Astrocyte (in vitro differentiated cells and primary cell): Measurements from ENCODE around the gene TKFC. TPM values are rescaled to one million over a fixed set of nuclear protein-coding genes. Genes with fewer than 3 reads are reported as not detected.
A peak's percentile ranks its signal among the peaks of the same experiment; 100 is the strongest.

ENCODE experiments used
- DNase-seq: peaks from one replicate; pipeline ENCODE4 v3.0.0-alpha.2; 2010; ENCODE audit warnings: low read depth
- FAIRE-seq: peaks from 2 replicates; lab custom pipeline; 2011; peaks lifted over from hg19 to GRCh38; lab: Jason Lieb, UNC
- H2AFZ ChIP-seq: 2 replicates; pipeline ENCODE4 v1.6.0; 2012; ENCODE audit warnings: low read depth, low read length, inconsistent platforms
- H3K27ac ChIP-seq: 2 replicates; pipeline ENCODE4 v1.5.1; 2011; ENCODE audit warnings: low read depth, low read length, inconsistent platforms
- H3K27me3 ChIP-seq: 2 replicates; pipeline ENCODE4 v1.6.0; 2011; ENCODE audit warnings: low read length, inconsistent platforms; ENCODE audit not compliant: insufficient read depth
- H3K36me3 ChIP-seq: 2 replicates; pipeline ENCODE4 v1.5.1; 2011; ENCODE audit warnings: low read length, inconsistent platforms; ENCODE audit not compliant: insufficient read depth
- H3K4me1 ChIP-seq: 2 replicates; pipeline ENCODE4 v1.5.1; 2011; ENCODE audit warnings: low read length, inconsistent platforms; ENCODE audit not compliant: insufficient read depth
- H3K4me2 ChIP-seq: 2 replicates; pipeline ENCODE4 v1.6.0; 2012; ENCODE audit warnings: low read length, inconsistent platforms
- H3K4me3 ChIP-seq: 2 replicates; pipeline ENCODE4 v1.5.1; 2011; ENCODE audit warnings: low read depth, mild to moderate bottlenecking, low read length, inconsistent platforms; ENCODE audit not compliant: insufficient read depth
- H3K79me2 ChIP-seq: 2 replicates; pipeline ENCODE4 v1.6.0; 2012; ENCODE audit warnings: mild to moderate bottlenecking, low read length, inconsistent platforms; ENCODE audit not compliant: insufficient read depth
- H3K9ac ChIP-seq: 2 replicates; pipeline ENCODE4 v1.6.0; 2012; ENCODE audit warnings: mild to moderate bottlenecking, low read length, inconsistent platforms
- H3K9me3 ChIP-seq: 2 replicates; pipeline ENCODE4 v1.5.1; 2012; ENCODE audit warnings: low read depth, mild to moderate bottlenecking, low read length, inconsistent platforms; ENCODE audit not compliant: insufficient read depth
- H4K20me1 ChIP-seq: 2 replicates; pipeline ENCODE4 v1.6.0; 2012; ENCODE audit warnings: low read length, inconsistent platforms; ENCODE audit not compliant: insufficient read depth
- H3K27ac Mint-ChIP-seq: one replicate; pipeline ENCODE4 v1.8.0; 2021; ENCODE audit warnings: mild to moderate bottlenecking, mixed read lengths; ENCODE audit not compliant: unreplicated experiment
- H3K27me3 Mint-ChIP-seq: one replicate; pipeline ENCODE4 v1.8.0; 2021; ENCODE audit warnings: low read depth, mixed read lengths; ENCODE audit not compliant: unreplicated experiment
- H3K36me3 Mint-ChIP-seq: one replicate; pipeline ENCODE4 v1.8.0; 2021; ENCODE audit warnings: low read depth, mixed read lengths; ENCODE audit not compliant: unreplicated experiment
- H3K4me1 Mint-ChIP-seq: one replicate; pipeline ENCODE4 v1.8.0; 2021; ENCODE audit warnings: low read depth, mixed read lengths; ENCODE audit not compliant: unreplicated experiment
- H3K4me3 Mint-ChIP-seq: one replicate; pipeline ENCODE4 v1.8.0; 2021; ENCODE audit warnings: mild to moderate bottlenecking, moderate library complexity, mixed read lengths; ENCODE audit not compliant: unreplicated experiment
- H3K9me3 Mint-ChIP-seq: one replicate; pipeline ENCODE4 v1.8.0; 2021; ENCODE audit warnings: mild to moderate bottlenecking, mixed read lengths; ENCODE audit not compliant: unreplicated experiment
- CTCF ChIP-seq: IDR thresholded peaks from 2 replicates; pipeline ENCODE4 v1.5.1; 2011; ENCODE audit warnings: low read depth, mild to moderate bottlenecking, inconsistent platforms, low read length, moderate library complexity; ENCODE audit not compliant: insufficient read depth
- EZH2 ChIP-seq: IDR thresholded peaks from 2 replicates; pipeline ENCODE4 v1.6.1; 2012; ENCODE audit warnings: mild to moderate bottlenecking, low read length, inconsistent platforms; ENCODE audit not compliant: insufficient read depth
- total RNA-seq: library from RNA; stranded (reverse); gene quantifications from 2 replicates; pipeline ENCODE4 v1.2.1, GENCODE V29; 2021

Gene TKFC
- total RNA-seq, 1 donor from 2014 or later = 23.9 TPM

GRCh38 chr11:61362542-61362875 lies 29.5 kb downstream of the TKFC start:
- Histone ChIP-seq H3K27me3 (no peaks in the 10 kb centered on the region), H4K20me1 (peaks cover 6% of the 10 kb centered on the region), H3K27ac (peak overlapping the region; percentile 93), H3K4me1 (peaks cover 27% of the 10 kb centered on the region), H3K9ac (peak overlapping the region; percentile 95), H2AFZ (peak overlapping the region; percentile 94), H3K36me3 (peaks cover 20% of the 10 kb centered on the region), H3K4me2 (peak overlapping the region; percentile 96), H3K9me3 (no peaks in the 10 kb centered on the region), H3K4me3 (peak overlapping the region; percentile 90), H3K79me2 (peaks cover 35% of the 10 kb centered on the region)
- H3K27me3 Mint-ChIP-seq = no peaks in the 10 kb centered on the region
- H3K4me1 Mint-ChIP-seq = peaks cover 7% of the 10 kb centered on the region
- H3K4me3 Mint-ChIP-seq = peak overlapping the region; percentile 99
- DNase-seq (peak; percentile 66), FAIRE-seq (no peak)
- peaks cover 2% of the 10 kb centered on the region for H3K9me3 Mint-ChIP-seq
- TF ChIP-seq EZH2 = no peak
- no peak for TF ChIP-seq CTCF
- H3K27ac Mint-ChIP-seq = peak overlapping the region; percentile 97
- peaks cover 12% of the 10 kb centered on the region for H3K36me3 Mint-ChIP-seq

- Histone ChIP-seq H3K36me3 (peaks cover 29% of the 10 kb centered on the region), H3K4me2 (no peak overlapping the region)
These were observed 31.1 kb downstream of the TKFC start for GRCh38 chr11:61364012-61364675.

More at GRCh38 chr11:61364012-61364675, 31.1 kb downstream of the TKFC start:
- H3K9ac ChIP-seq = no peak overlapping the region
- peaks cover 35% of the 10 kb centered on the region for H3K79me2 ChIP-seq
- no peak for TF ChIP-seq EZH2
- no peak for TF ChIP-seq CTCF
- peak overlapping the region; percentile 99 for H3K4me3 Mint-ChIP-seq
- H3K4me1 Mint-ChIP-seq = peaks cover 11% of the 10 kb centered on the region
- peaks cover 2% of the 10 kb centered on the region for H3K9me3 Mint-ChIP-seq
- FAIRE-seq (no peak), DNase-seq (no peak)
- no peak overlapping the region for H3K27ac Mint-ChIP-seq
- H2AFZ ChIP-seq = no peak overlapping the region
- H3K4me1 ChIP-seq = peaks cover 27% of the 10 kb centered on the region
- H3K27ac ChIP-seq = no peak overlapping the region
- H3K27me3 ChIP-seq = no peaks in the 10 kb centered on the region
- H3K4me3 ChIP-seq = no peak overlapping the region
- no peaks in the 10 kb centered on the region for H3K9me3 ChIP-seq
- peaks cover 17% of the 10 kb centered on the region for H3K36me3 Mint-ChIP-seq
- H4K20me1 ChIP-seq = peaks cover 6% of the 10 kb centered on the region
- H3K27me3 Mint-ChIP-seq = no peaks in the 10 kb centered on the region
